ENCODE data around the gene ANAPC5. TPM values are rescaled to one million over a fixed set of nuclear protein-coding genes. Genes with fewer than 3 reads are reported as not detected.
A peak's percentile ranks its signal among the peaks of the same experiment; 100 is the strongest.

ANAPC5 gene
- total RNA-seq, 1 experiment from 2014 or later = 101 TPM

- Histone ChIP-seq H4K8ac (replicated peaks; ENCODE audit: insufficient read length, low read depth, low read length) (no peak overlapping the region), H3K27me3 (ENCODE audit: insufficient read depth, low read length) (no peaks in the 10 kb centered on the region), H3K23me2 (ENCODE audit: insufficient read length, low read depth, low read length, poor library complexity, severe bottlenecking) (peaks cover 14% of the 10 kb centered on the region), H3K27ac (ENCODE audit: insufficient read length, low read depth, low read length) (no peak overlapping the region), H3K4me2 (ENCODE audit: insufficient read depth, insufficient read length, low read length) (peak overlapping the region; percentile 75), H2BK12ac (ENCODE audit: insufficient read length, low read depth, low read length) (no peak overlapping the region), H2BK15ac (ENCODE audit: low read depth, low read length) (no peak overlapping the region), H3K14ac (ENCODE audit: insufficient read depth, low read length) (no peak overlapping the region), H4K91ac (ENCODE audit: insufficient read length, low read depth, low read length) (no peak overlapping the region), H2AK5ac (ENCODE audit: insufficient read length, low read length) (no peak overlapping the region), H2AFZ (ENCODE audit: low read length) (no peak overlapping the region), H4K5ac (ENCODE audit: insufficient read length, low read depth, low read length) (no peak overlapping the region), H4K20me1 (ENCODE audit: control insufficient read depth, insufficient read depth, insufficient read length) (no peaks in the 10 kb centered on the region), H3K79me2 (ENCODE audit: insufficient read depth, low read length) (peaks cover 2% of the 10 kb centered on the region; the same call in 1 of the 2 replicates), H2BK5ac (ENCODE audit: insufficient read length, low read length) (no peak overlapping the region), H3K56ac (ENCODE audit: insufficient read length, low read depth, low read length) (no peak overlapping the region), H2BK120ac (ENCODE audit: low read depth, low read length, poor library complexity, severe bottlenecking) (no peak overlapping the region), H2BK20ac (ENCODE audit: low read depth, low read length, poor library complexity, severe bottlenecking) (no peak overlapping the region), H3T11ph (ENCODE audit: low read length) (no peak overlapping the region), H3K23ac (ENCODE audit: insufficient read length, low read depth, low read length) (no peak overlapping the region), H3K18ac (ENCODE audit: insufficient read length, low read depth, low read length) (no peak overlapping the region), H3K4me1 (ENCODE audit: insufficient read depth, low read length) (peaks cover 3% of the 10 kb centered on the region; the same call in 1 of the 2 replicates), H3K9ac (ENCODE audit: extremely low read depth, insufficient read length, low read length) (peak overlapping the region; percentile 12), H3K79me1 (ENCODE audit: insufficient read depth, low read depth, low read length, poor library complexity, severe bottlenecking) (peaks cover 3% of the 10 kb centered on the region), H3K9me3 (ENCODE audit: control insufficient read depth, low read depth, low read length) (no peaks in the 10 kb centered on the region), H3K4ac (ENCODE audit: low read depth, low read length) (no peak overlapping the region)
- no peak overlapping the region for H3K27ac Mint-ChIP-seq
- H3K4me3 Mint-ChIP-seq = peak overlapping the region; percentile 82 to 90
- no peaks in the 10 kb centered on the region; a peak in 1 of 5 replicates for H3K9me3 Mint-ChIP-seq
- WGBS (ENCODE audit: extremely low coverage, insufficient read length, low lambda C conversion rate) = no CpG with 5 or more reads among the region's 7 CpGs
- DNase-seq = peak; percentile 46
- H3K36me3 Mint-ChIP-seq (ENCODE audit: insufficient read depth in 1 of 3, low read depth in 3 of 3) = peaks cover 6 to 18% (median 12%) of the 10 kb centered on the region in 3 experiments; a peak in 6 of 7 replicates
- H3K4me1 Mint-ChIP-seq = peaks cover 5 to 9% of the 10 kb centered on the region in 2 experiments
- TF ChIP-seq CTCF (conservative IDR thresholded peaks at IDR 0.05) = no peak
- no peaks in the 10 kb centered on the region for H3K27me3 Mint-ChIP-seq (ENCODE audit: low read depth)
Measured at GRCh38 chr12:121295116-121295745, 57.0 kb downstream of the ANAPC5 start.
